ENCODE data around the gene PLCH1.

The PLCH1 gene

GRCh38 chr3:155520463-155520862, 224.4 kb downstream of the PLCH1 start:
- DNase-seq = no peak

DNA sequence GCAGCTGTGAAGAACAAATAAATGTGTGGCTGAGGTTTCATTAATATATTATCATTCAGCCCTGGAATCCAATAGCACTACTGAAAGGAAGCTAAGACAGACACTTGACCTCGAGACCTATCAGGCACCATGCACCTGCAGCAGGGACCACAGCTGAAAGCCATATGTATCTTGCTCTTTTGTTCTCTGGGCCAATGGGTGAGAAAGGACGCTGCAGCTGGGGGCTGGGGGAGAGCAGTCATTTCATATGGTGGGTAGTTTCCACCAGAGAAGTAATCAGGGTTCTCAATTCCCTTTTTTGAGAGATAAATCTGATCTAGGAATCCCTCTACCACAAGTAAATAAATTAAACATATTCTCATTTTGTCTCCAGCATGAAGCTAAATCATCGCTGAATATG, 225.8 kb downstream of the PLCH1 start:
- no peak for DNase-seq

- no peak for DNase-seq
Observed at GRCh38 chr3:155517903-155518302, 227.0 kb downstream of the PLCH1 start.

GRCh38 chr3:155516439-155516838, 228.4 kb downstream of the PLCH1 start:
- no peak for DNase-seq

DNA sequence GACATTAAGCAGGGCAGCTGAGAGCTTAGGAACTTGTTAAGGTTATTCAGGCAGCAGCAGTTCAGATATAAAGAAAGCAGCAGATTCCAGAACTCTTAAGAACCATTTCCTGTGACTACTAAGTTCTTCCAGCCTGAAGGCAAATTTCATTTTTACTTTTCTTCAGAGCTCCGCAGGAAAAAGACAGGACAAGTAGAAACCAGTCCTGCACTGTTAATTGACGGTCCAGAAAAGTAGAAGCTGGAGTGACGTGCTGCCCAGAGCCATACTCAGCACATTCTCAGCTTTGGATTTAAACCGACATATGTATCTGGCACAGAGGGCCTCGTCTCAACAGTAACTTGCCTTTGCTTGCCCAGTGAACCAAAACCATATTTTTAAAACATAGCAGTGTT, 232.0 kb downstream of the PLCH1 start:
- DNase-seq = no peak

DNA sequence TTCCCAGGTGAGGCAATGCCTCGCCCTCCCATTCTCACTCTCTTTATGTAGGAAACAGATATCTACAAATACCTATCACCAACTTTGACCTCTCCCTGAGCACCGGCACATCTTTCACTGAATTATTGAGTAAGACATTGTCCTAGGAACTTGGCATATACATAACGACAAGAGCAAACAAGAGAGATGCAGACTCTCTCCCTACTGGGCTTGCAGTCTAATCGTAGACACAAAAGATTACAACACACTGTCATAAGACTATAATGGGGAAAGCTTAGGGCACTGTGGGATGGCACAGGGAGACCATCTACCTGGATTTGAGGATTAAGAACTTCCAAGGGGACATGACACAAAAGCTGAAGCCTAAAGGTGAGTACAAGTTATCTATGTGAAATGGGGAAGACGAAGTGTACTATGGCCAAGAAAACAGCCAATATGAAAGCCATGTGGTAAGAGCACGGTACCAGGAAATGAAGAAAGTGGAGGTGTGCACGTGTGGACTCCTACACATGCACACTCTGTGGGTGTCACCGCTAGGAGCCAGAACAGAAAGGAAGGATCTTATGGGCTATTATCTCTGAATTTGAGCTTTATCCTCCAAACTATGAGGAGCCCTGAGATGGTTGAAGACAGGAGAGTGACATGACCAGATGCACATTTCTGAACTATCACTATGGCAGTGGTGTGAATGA, 232.6 kb downstream of the PLCH1 start:
- DNase-seq = no peak

- DNase-seq = no peak
Observed at GRCh38 chr3:155504682-155505081, 240.2 kb downstream of the PLCH1 start.

GRCh38 chr3:155502630-155503029, 242.2 kb downstream of the PLCH1 start:
- no peak for DNase-seq

- no peak for DNase-seq
Observed at GRCh38 chr3:155500194-155500818, 244.6 kb downstream of the PLCH1 start.

DNA sequence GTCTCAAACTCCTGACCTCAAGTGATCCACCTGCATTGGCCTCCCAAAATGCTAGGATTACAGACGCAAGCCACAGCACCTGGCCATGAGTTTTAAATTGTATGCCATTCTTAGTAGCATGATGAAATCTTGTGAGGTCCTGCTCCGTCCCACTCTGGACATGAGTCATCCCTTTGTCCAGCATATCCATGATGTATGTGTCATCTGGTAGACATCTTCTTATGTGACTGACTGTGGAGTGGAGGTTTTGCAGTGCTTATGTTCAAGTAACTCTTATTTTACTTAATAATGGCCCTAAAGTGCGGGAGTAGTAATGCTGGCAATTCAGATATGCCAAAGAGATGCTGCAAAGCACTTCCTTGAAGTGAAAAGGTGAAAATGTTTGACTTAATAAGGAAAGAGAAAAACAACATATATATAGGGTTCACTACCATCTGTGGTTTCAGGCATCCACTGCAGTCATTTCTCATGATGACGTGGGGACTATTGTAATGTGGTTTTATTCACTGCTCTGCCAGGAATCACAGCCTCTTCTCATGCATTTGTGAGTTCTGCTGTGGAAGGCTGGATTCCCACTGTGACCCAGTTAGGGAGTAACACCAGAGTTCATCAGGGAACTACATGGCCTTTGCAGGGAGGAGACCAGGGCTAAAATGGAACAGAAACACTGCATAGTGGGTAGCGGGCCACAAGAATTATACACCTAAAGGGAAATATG, 246.8 kb downstream of the PLCH1 start:
- DNase-seq = no peak

- DNase-seq = no peak
Observed at GRCh38 chr3:155496206-155496605, 248.7 kb downstream of the PLCH1 start.

- no peak for DNase-seq
Observed at GRCh38 chr3:155495387-155495786, 249.5 kb downstream of the PLCH1 start.

- no peak for DNase-seq
Observed at GRCh38 chr3:155494332-155494731, 250.5 kb downstream of the PLCH1 start.

- DNase-seq = no peak
Observed at GRCh38 chr3:155492841-155493240, 252.0 kb downstream of the PLCH1 start.

- DNase-seq = no peak
Observed at GRCh38 chr3:155491696-155492095, 253.2 kb downstream of the PLCH1 start.

DNA sequence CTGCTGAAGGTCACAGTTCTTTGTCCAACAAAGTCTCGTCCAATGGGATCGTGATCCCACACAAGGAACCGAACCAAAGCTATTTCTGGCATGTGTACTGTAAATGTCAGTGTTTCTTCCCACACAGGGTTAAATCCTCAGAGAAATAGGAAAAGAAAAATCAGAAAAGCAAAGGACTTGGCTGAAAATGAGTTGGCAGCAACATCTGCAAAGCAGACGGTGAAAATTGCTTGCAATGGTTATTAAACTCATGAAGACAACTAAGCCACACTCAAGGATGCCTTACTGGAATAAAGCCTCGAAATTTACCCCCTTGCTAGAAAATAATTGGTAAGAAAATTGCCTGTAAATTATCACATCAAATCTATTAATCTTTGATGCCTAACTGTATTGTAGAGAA, 256.2 kb downstream of the PLCH1 start:
- no peak for DNase-seq

GRCh38 chr3:155485897-155486296, 259.0 kb downstream of the PLCH1 start:
- DNase-seq = no peak

GRCh38 chr3:155481591-155481990, 263.3 kb downstream of the PLCH1 start:
- no peak for DNase-seq

DNA sequence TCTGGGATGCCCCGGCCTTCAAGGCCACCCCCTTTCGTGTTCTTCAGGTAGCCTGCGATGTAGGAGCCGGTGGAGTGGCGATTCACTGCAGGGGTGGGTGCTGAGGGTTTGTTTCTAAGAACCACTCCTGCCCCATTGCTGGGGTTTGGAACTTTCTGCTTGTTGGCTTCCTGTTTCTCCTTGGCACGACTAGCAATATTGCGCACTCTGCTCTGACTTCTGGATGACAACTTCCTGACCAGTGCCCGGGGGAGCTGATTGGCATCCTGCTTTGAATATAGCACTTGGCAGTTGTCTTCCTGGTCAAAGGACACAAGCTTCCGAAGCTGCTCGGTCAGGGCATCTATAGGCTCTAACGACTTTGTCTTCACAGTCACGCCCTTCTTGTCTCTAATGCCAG, 263.8 kb downstream of the PLCH1 start:
- DNase-seq = no peak

DNA sequence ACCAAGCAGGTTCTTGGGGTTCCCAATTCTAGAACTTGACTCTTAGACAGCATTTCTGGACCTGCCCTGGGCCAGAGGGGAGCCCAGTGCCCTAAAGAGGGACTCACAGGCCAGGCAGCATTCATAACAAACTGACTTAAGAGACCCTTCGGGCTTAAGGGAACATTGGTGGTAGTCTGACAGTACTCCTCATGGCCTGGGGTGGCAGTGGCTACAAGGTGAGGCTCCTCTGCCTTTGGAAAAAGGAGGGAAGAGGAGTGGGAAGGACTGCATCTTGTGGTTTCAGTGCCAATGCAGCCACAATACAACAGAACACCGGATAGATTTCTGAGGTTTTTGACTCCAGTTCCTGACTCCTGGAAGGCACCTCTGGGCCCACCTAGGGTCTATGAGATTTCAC, 279.2 kb downstream of the PLCH1 start:
- DNase-seq = no peak

GRCh38 chr3:155462672-155463071, 282.2 kb downstream of the PLCH1 start:
- no peak for DNase-seq

DNA sequence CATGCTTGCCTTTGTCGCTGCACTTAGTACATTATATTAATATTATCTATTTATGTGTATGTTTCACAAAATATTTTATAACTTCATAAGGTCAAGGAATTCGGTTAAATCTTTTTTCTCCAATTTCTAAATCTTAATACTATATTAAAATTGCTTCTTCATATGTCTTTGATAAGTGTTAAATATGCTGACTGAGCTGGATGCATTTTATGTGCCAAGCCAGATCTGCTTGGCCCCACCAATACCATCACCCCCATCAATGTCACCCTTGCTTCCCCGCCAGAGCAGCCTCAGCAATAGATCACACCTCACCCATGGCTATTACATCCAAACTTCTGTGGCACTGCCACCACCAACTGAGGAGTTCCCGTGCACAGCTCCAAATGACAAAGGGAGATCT, 287.3 kb downstream of the PLCH1 start:
- DNase-seq = no peak

DNA sequence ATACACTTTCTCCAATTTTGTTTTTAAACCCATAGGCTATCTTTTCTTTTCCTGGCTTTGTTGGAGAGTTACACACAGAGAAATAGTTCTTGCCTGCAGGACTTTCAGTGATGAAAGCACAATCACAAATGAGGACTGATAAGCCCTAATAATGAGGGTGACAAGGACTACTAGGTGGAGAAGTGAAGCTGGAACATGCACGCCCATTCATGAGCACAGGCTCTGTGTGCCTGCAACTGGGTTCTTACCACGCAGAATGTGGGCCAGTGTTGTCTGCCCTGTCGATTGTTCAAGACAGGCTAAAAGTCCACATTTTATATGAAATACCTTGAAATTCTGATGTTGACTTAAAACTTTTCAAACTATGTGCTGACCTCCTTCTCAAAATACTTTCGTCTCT, 289.1 kb downstream of the PLCH1 start:
- no peak for DNase-seq

DNA sequence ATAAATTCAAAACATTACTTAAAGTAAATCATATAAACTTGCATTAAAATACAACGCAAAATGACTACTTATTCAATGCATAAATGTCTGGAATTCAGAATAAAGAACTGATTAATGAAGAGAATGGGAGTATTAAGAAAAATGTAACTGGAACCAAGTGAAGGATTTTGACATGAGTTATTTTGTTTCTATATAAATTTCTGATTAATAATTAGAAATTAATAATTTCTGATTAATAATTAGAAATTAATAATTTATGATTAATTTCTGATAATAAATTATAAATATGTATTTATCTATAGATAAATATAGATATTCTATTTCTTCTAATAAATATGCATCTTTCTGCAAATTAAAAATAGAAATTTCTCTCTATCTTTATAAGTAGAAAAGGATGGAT, 291.4 kb downstream of the PLCH1 start:
- no peak for DNase-seq
